Endothelial cell of umbilical vein (primary cell): ENCODE measurements around the gene PLCB4. TPM values are rescaled to one million over a fixed set of nuclear protein-coding genes. Genes with fewer than 3 reads are reported as not detected.

Source experiments
- BruUV-seq: library from RNA; stranded (reverse); fragments of 400-500 nt; replicated peaks from 2 replicates; lab custom pipeline; 2021; lab: Mats Ljungman, UMichigan
- CTCF ChIA-PET: fragments of 300-600, 350-600 bp; sonication (Branson Sonifier 250); formaldehyde crosslinking; loops from one replicate; lab custom pipeline; 2021; ENCODE audit warnings: antibody characterized with exemption, inconsistent platforms; lab: Charles Lee
- POLR2A ChIA-PET: fragments of 300-600, 350-600 bp; sonication (Branson Sonifier 250); formaldehyde crosslinking; loops from one replicate; lab custom pipeline; 2021; ENCODE audit warnings: antibody characterized with exemption, inconsistent platforms; lab: Charles Lee
- DNase-seq: peaks from one replicate; pipeline ENCODE4 v3.0.0-alpha.2; 2011; ENCODE audit warnings: low read depth, low spot score
- FAIRE-seq: peaks from 2 replicates; lab custom pipeline; 2011; peaks lifted over from hg19 to GRCh38; lab: Jason Lieb, UNC
- H2AFZ ChIP-seq: 2 replicates; pipeline ENCODE4 v1.6.0; 2012; ENCODE audit warnings: low read depth, low read length, control low read depth, inconsistent platforms
- H3K27ac ChIP-seq: 2 replicates; pipeline ENCODE4 v1.5.1; 2011; ENCODE audit warnings: low read depth, mild to moderate bottlenecking, control low read depth, low read length, moderate library complexity; ENCODE audit not compliant: insufficient read depth
- H3K27me3 ChIP-seq, 2 experiments: 2 replicates each; pipeline versions ENCODE4 v1.6.0 to v1.6.1; 2011; ENCODE audit warnings: low read length in 2 of 2, mixed read lengths in 1 of 2; ENCODE audit not compliant: control insufficient read depth in 2 of 2, insufficient read depth in 2 of 2
- H3K36me3 ChIP-seq, 2 experiments: 2 replicates in 1 of 2; 3 replicates in 1 of 2; pipeline ENCODE4 v1.5.1; 2011; ENCODE audit warnings: low read length in 2 of 2, mild to moderate bottlenecking in 1 of 2, moderate library complexity in 1 of 2; ENCODE audit not compliant: control insufficient read depth in 2 of 2, insufficient read depth in 2 of 2; ENCODE audit errors: extremely low read depth in 1 of 2
- H3K4me1 ChIP-seq: 3 replicates; pipeline ENCODE4 v1.5.1; 2011; ENCODE audit warnings: mild to moderate bottlenecking, low read length; ENCODE audit not compliant: control insufficient read depth, insufficient read depth; ENCODE audit errors: extremely low read depth
- H3K4me2 ChIP-seq: 2 replicates; pipeline ENCODE4 v1.6.1; 2011; ENCODE audit warnings: low read length, control low read depth, mixed read lengths; ENCODE audit not compliant: insufficient read depth
- H3K4me3 ChIP-seq, 3 experiments: fragments of 200-600 bp in 1 of 3; sonication (generic), shearing (Covaris generic) in 1 of 3; replicated peaks in 1 of 3; 2 replicates each; pipeline ENCODE4 v1.5.1; 2011 to 2016; ENCODE audit warnings: control low read depth in 3 of 3, low read length in 3 of 3, mild to moderate bottlenecking in 2 of 3, inconsistent platforms in 1 of 3, low read depth in 1 of 3, moderate library complexity in 1 of 3; ENCODE audit not compliant: insufficient read depth in 1 of 3
- H3K79me2 ChIP-seq: 2 replicates; pipeline ENCODE4 v1.6.0; 2012; ENCODE audit warnings: low read length, inconsistent platforms; ENCODE audit not compliant: control insufficient read depth, insufficient read depth
- H3K9ac ChIP-seq: replicated peaks from 2 replicates; pipeline ENCODE3; 2011; ENCODE audit warnings: low read length, control low read depth; ENCODE audit not compliant: insufficient read depth; ENCODE audit errors: extremely low read depth
- H3K9me1 ChIP-seq: replicated peaks from 3 replicates; pipeline ENCODE4 v1.6.0; 2011; ENCODE audit warnings: mild to moderate bottlenecking, low read length; ENCODE audit not compliant: control insufficient read depth, insufficient read depth; ENCODE audit errors: extremely low read depth
- H3K9me3 ChIP-seq: replicated peaks from 2 replicates; pipeline ENCODE4 v1.5.1; 2012; ENCODE audit warnings: low read length, inconsistent platforms; ENCODE audit not compliant: control insufficient read depth, insufficient read depth
- H4K20me1 ChIP-seq: replicated peaks from 2 replicates; pipeline ENCODE3; 2011; ENCODE audit warnings: mild to moderate bottlenecking, low read length; ENCODE audit not compliant: control insufficient read depth, insufficient read depth; ENCODE audit errors: extremely low read depth
- EZH2 ChIP-seq: IDR thresholded peaks from 2 replicates; pipeline ENCODE4 v1.6.1; 2012; ENCODE audit warnings: borderline replicate concordance, low read depth, mild to moderate bottlenecking, moderate library complexity, low read length, inconsistent platforms; ENCODE audit not compliant: severe bottlenecking
- FOS ChIP-seq: IDR thresholded peaks from 2 replicates; pipeline ENCODE4 v1.6.1; 2011; ENCODE audit warnings: mild to moderate bottlenecking, low read length, moderate library complexity, borderline replicate concordance; ENCODE audit not compliant: insufficient read depth
- GATA2 ChIP-seq: IDR thresholded peaks from 2 replicates; pipeline ENCODE4 v1.7.0; 2011; ENCODE audit warnings: low read depth, mild to moderate bottlenecking, moderate library complexity, mixed read lengths, low read length; ENCODE audit not compliant: insufficient read length, insufficient read depth
- JUN ChIP-seq: IDR thresholded peaks from 2 replicates; pipeline ENCODE4 v1.6.1; 2011; ENCODE audit warnings: borderline replicate concordance, low read depth; ENCODE audit not compliant: insufficient read length, insufficient read depth
- MAX ChIP-seq: IDR thresholded peaks from 2 replicates; pipeline ENCODE4 v1.6.1; 2011; ENCODE audit not compliant: insufficient read depth, insufficient read length
- MYC ChIP-seq: IDR thresholded peaks from one replicate; pipeline ENCODE4 v1.6.1; 2011; ENCODE audit warnings: mild to moderate bottlenecking, low read depth, low read length
- POLR2A ChIP-seq: IDR thresholded peaks from 2 replicates; pipeline ENCODE4 v1.6.1; 2012; ENCODE audit warnings: low read depth, mild to moderate bottlenecking, control low read depth, low read length
- POLR2AphosphoS5 ChIP-seq: IDR thresholded peaks from 2 replicates; pipeline ENCODE4 v1.6.1; 2012; ENCODE audit warnings: low read depth, mild to moderate bottlenecking, control low read depth, low read length, moderate library complexity; ENCODE audit not compliant: insufficient read depth
- dilution Hi-C: fragments of 300-500 bp; cut with MboI; formaldehyde crosslinking; loops from one replicate; pipeline ENCODE4 v1.15.0; 2019; ENCODE audit warnings: low sequenced_read_pairs; ENCODE audit not compliant: extremely low pct_ligation_motif_present
- intact Hi-C: fragments of 100-400 bp; cut with micrococcal nuclease; formaldehyde crosslinking; loops from one replicate; pipeline ENCODE4 v1.10.0; 2022
- polyA plus RNA-seq, 4 experiments: library from polyadenylated mRNA; depleted of rRNA in 3 of 4; stranded (reverse) in 3 of 4; unstranded in 1 of 4; fragments of >200 nt; gene quantifications; 2 replicates each; pipeline versions ENCODE4 v1.2.1 to v1.2.3, GENCODE V29; 2011 to 2012; ENCODE audit warnings: missing spikeins in 1 of 4
- total RNA-seq: library from RNA; stranded (reverse); gene quantifications from 2 replicates; pipeline ENCODE4 v1.2.3, GENCODE V29; 2021
- TF ChIP-seq, protein P1 (sequence below), 2 donors: IDR thresholded peaks; 1 replicate in 1 of 2; 2 replicates in 1 of 2; pipeline ENCODE4 v1.5.1; 2011; ENCODE audit warnings: low read length in 2 of 2, mild to moderate bottlenecking in 2 of 2, moderate library complexity in 2 of 2, control low read depth in 1 of 2, inconsistent platforms in 1 of 2, low read depth in 1 of 2; ENCODE audit not compliant: insufficient read depth in 1 of 2; ENCODE audit errors: extremely low read depth in 1 of 2

PLCB4 gene
- total and polyA plus RNA-seq, 2 donors (not counting 3 experiments of a cell fraction or from before 2014, with no cell fraction given) = 0.37 to 1.7 TPM

DNA sequence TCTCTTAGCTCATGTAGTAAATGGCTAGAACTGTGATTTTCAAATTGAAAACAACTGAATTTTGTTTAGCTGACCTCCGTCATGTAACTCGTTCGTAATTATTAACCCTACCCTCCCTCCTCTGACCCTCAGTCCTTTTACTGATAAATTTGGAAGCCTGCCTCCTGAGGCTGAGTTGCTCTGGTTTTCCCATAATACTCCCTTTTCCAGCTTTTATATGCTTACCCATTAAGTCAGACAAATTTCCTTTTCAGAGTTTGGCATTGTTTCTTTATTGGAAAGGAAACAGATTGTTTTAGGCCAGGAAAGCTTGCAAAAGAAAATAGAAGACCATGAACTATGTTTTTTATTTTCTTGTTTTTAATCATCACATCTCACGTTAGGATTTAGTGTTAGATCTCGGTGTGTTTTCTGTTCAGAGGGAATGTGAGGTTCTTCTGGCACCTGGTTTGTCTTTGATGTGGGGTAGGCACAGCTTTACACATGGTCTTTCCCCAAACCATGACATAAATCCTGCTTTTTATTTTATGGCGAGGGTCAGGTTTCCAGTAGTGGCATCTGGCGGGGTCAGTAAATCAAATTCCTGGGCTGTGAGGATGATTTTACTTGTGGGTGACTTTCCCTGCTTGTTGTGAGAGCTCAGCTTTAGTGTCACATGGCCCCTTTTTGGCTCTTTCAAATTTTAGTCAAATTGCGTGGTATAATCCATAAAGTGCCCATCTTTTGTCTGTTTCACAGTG is 24.5 kb downstream of the PLCB4 start:
- H3K9me3 ChIP-seq = no peaks in the 10 kb centered on the region
- no peak overlapping the region for H3K4me2 ChIP-seq
- no peak overlapping the region for H3K27ac ChIP-seq
- ChIA-PET POLR2A (no interaction called here), CTCF (interaction anchor here (0.9 to 2.1 kb wide), 4 partner anchors 9 to 303 kb away, joined by 3 to 9 read pairs (median 4); no protein-coding TSS in a partner anchor)
- no peaks in the 10 kb centered on the region for H3K79me2 ChIP-seq
- no peak overlapping the region for H3K4me3 ChIP-seq
- intact Hi-C loops = no loop called here
- no peaks in the 10 kb centered on the region for H3K27me3 ChIP-seq
- peaks cover 5% of the 10 kb centered on the region for H3K4me1 ChIP-seq
- peak overlapping the region; percentile 41 for H2AFZ ChIP-seq
- H3K36me3 ChIP-seq = no peaks in the 10 kb centered on the region
- no peaks in the 10 kb centered on the region for H4K20me1 ChIP-seq
- peak; percentile 18 for FAIRE-seq
- BruUV-seq = no TSS peak
- dilution Hi-C loops = no loop called here
- no peak overlapping the region for H3K9ac ChIP-seq
- peaks cover 2% of the 10 kb centered on the region for H3K9me1 ChIP-seq
- TF ChIP-seq MAX (no peak), EZH2 (no peak), GATA2 (no peak)
- DNase-seq = peak; percentile 86

DNA sequence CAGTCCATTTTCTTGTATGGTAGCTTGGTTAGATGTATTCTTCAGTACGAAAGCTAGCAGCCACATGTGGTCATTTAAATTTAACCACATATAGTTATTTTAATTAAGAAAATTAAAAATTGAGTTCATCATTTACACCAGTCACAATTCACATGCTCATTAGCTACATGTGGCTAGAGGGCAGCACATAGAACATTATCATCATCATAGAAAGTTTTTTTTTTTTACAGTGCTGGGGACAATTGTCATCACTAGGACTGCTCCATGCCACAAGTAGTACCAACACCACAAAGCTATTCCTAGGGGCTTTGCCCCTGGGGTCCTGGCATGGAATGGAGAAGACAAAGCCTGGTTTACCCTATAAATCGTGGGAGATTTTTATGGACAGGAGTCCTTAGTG is 30.5 kb downstream of the PLCB4 start:
- POLR2A ChIA-PET = no interaction called here

More for the DNA sequence above, 30.5 kb downstream of the PLCB4 start:
- Histone ChIP-seq H3K9ac (no peak overlapping the region), H3K4me1 (no peaks in the 10 kb centered on the region), H3K79me2 (no peaks in the 10 kb centered on the region), H3K9me3 (no peaks in the 10 kb centered on the region), H3K9me1 (no peaks in the 10 kb centered on the region), H3K27ac (no peak overlapping the region), H3K4me3 (no peak overlapping the region), H3K36me3 (no peaks in the 10 kb centered on the region), H3K4me2 (no peak overlapping the region), H4K20me1 (no peaks in the 10 kb centered on the region), H2AFZ (no peak overlapping the region), H3K27me3 (no peaks in the 10 kb centered on the region)
- BruUV-seq = no TSS peak
- DNase-seq (no peak), FAIRE-seq (no peak)
- intact Hi-C loops = no loop called here
- TF ChIP-seq POLR2AphosphoS5 (no peak), GATA2 (no peak), MAX (no peak), JUN (no peak), MYC (no peak), FOS (no peak), EZH2 (no peak), POLR2A (no peak)
- TF ChIP-seq, protein P1, sequence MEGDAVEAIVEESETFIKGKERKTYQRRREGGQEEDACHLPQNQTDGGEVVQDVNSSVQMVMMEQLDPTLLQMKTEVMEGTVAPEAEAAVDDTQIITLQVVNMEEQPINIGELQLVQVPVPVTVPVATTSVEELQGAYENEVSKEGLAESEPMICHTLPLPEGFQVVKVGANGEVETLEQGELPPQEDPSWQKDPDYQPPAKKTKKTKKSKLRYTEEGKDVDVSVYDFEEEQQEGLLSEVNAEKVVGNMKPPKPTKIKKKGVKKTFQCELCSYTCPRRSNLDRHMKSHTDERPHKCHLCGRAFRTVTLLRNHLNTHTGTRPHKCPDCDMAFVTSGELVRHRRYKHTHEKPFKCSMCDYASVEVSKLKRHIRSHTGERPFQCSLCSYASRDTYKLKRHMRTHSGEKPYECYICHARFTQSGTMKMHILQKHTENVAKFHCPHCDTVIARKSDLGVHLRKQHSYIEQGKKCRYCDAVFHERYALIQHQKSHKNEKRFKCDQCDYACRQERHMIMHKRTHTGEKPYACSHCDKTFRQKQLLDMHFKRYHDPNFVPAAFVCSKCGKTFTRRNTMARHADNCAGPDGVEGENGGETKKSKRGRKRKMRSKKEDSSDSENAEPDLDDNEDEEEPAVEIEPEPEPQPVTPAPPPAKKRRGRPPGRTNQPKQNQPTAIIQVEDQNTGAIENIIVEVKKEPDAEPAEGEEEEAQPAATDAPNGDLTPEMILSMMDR (IDR thresholded peaks at IDR 0.05; ENCODE audit: extremely low read depth in 1 of 2, insufficient read depth in 1 of 2, low read depth in 1 of 2, low read length in 2 of 2) = no peak
- dilution Hi-C loops = no loop called here
- CTCF ChIA-PET = interaction anchor here (0.7 to 1.2 kb wide), 2 partner anchors 9 to 171 kb away, joined by 3 read pairs; no protein-coding TSS in a partner anchor
